ENCODE results near the gene NCMAP.

Gene NCMAP

GRCh38 chr1:24554714-24555113, 1.2 kb upstream of the NCMAP start:
- TF ChIP-seq CTCF (IDR thresholded peaks at IDR 0.05; ENCODE audit: low read depth, low read length): no peak
- no peak overlapping the region for H3K4me3 ChIP-seq (ENCODE audit: low read depth, low read length)

- no peak for TF ChIP-seq CTCF (IDR thresholded peaks at IDR 0.05; ENCODE audit: low read depth, low read length)
- no peak overlapping the region for H3K4me3 ChIP-seq (ENCODE audit: low read depth, low read length)
These were observed 518 bp downstream of the NCMAP start for GRCh38 chr1:24556414-24556795.

GRCh38 chr1:24557220-24557619, 1.3 kb downstream of the NCMAP start:
- no peak overlapping the region for H3K4me3 ChIP-seq (ENCODE audit: low read depth, low read length)
- no peak for TF ChIP-seq CTCF (IDR thresholded peaks at IDR 0.05; ENCODE audit: low read depth, low read length)

- no peak overlapping the region for H3K4me3 ChIP-seq (ENCODE audit: low read depth, low read length)
- no peak for TF ChIP-seq CTCF (IDR thresholded peaks at IDR 0.05; ENCODE audit: low read depth, low read length)
These were observed 1.8 kb downstream of the NCMAP start for GRCh38 chr1:24557711-24558131.

- TF ChIP-seq CTCF (IDR thresholded peaks at IDR 0.05; ENCODE audit: low read depth, low read length): no peak
- no peak overlapping the region for H3K4me3 ChIP-seq (ENCODE audit: low read depth, low read length)
These were observed 2.6 kb downstream of the NCMAP start for GRCh38 chr1:24558455-24558854.

GRCh38 chr1:24558902-24559791, 3.3 kb downstream of the NCMAP start:
- no peak overlapping the region for H3K4me3 ChIP-seq (ENCODE audit: low read depth, low read length)
- TF ChIP-seq CTCF (IDR thresholded peaks at IDR 0.05; ENCODE audit: low read depth, low read length): no peak

- no peak for TF ChIP-seq CTCF (IDR thresholded peaks at IDR 0.05; ENCODE audit: low read depth, low read length)
- H3K4me3 ChIP-seq (ENCODE audit: low read depth, low read length): no peak overlapping the region
These were observed 4.5 kb downstream of the NCMAP start for GRCh38 chr1:24560361-24560760.
